Astrocyte (in vitro differentiated cells and primary cell): Measurements from ENCODE around the gene SLC4A8. TPM values are rescaled to one million over a fixed set of nuclear protein-coding genes. Genes with fewer than 3 reads are reported as not detected.

Source experiments
- DNase-seq: peaks from one replicate; pipeline ENCODE4 v3.0.0-alpha.2; 2010; ENCODE audit warnings: low read depth
- FAIRE-seq: peaks from 2 replicates; lab custom pipeline; 2011; peaks lifted over from hg19 to GRCh38; lab: Jason Lieb, UNC
- H2AFZ ChIP-seq: 2 replicates; pipeline ENCODE4 v1.6.0; 2012; ENCODE audit warnings: low read depth, low read length, inconsistent platforms
- H3K27ac ChIP-seq: 2 replicates; pipeline ENCODE4 v1.5.1; 2011; ENCODE audit warnings: low read depth, low read length, inconsistent platforms
- H3K27me3 ChIP-seq: 2 replicates; pipeline ENCODE4 v1.6.0; 2011; ENCODE audit warnings: low read length, inconsistent platforms; ENCODE audit not compliant: insufficient read depth
- H3K36me3 ChIP-seq: 2 replicates; pipeline ENCODE4 v1.5.1; 2011; ENCODE audit warnings: low read length, inconsistent platforms; ENCODE audit not compliant: insufficient read depth
- H3K4me1 ChIP-seq: 2 replicates; pipeline ENCODE4 v1.5.1; 2011; ENCODE audit warnings: low read length, inconsistent platforms; ENCODE audit not compliant: insufficient read depth
- H3K4me2 ChIP-seq: 2 replicates; pipeline ENCODE4 v1.6.0; 2012; ENCODE audit warnings: low read length, inconsistent platforms
- H3K4me3 ChIP-seq: 2 replicates; pipeline ENCODE4 v1.5.1; 2011; ENCODE audit warnings: low read depth, mild to moderate bottlenecking, low read length, inconsistent platforms; ENCODE audit not compliant: insufficient read depth
- H3K79me2 ChIP-seq: 2 replicates; pipeline ENCODE4 v1.6.0; 2012; ENCODE audit warnings: mild to moderate bottlenecking, low read length, inconsistent platforms; ENCODE audit not compliant: insufficient read depth
- H3K9ac ChIP-seq: 2 replicates; pipeline ENCODE4 v1.6.0; 2012; ENCODE audit warnings: mild to moderate bottlenecking, low read length, inconsistent platforms
- H3K9me3 ChIP-seq: 2 replicates; pipeline ENCODE4 v1.5.1; 2012; ENCODE audit warnings: low read depth, mild to moderate bottlenecking, low read length, inconsistent platforms; ENCODE audit not compliant: insufficient read depth
- H4K20me1 ChIP-seq: 2 replicates; pipeline ENCODE4 v1.6.0; 2012; ENCODE audit warnings: low read length, inconsistent platforms; ENCODE audit not compliant: insufficient read depth
- H3K27ac Mint-ChIP-seq: one replicate; pipeline ENCODE4 v1.8.0; 2021; ENCODE audit warnings: mild to moderate bottlenecking, mixed read lengths; ENCODE audit not compliant: unreplicated experiment
- H3K27me3 Mint-ChIP-seq: one replicate; pipeline ENCODE4 v1.8.0; 2021; ENCODE audit warnings: low read depth, mixed read lengths; ENCODE audit not compliant: unreplicated experiment
- H3K36me3 Mint-ChIP-seq: one replicate; pipeline ENCODE4 v1.8.0; 2021; ENCODE audit warnings: low read depth, mixed read lengths; ENCODE audit not compliant: unreplicated experiment
- H3K4me1 Mint-ChIP-seq: one replicate; pipeline ENCODE4 v1.8.0; 2021; ENCODE audit warnings: low read depth, mixed read lengths; ENCODE audit not compliant: unreplicated experiment
- H3K4me3 Mint-ChIP-seq: one replicate; pipeline ENCODE4 v1.8.0; 2021; ENCODE audit warnings: mild to moderate bottlenecking, moderate library complexity, mixed read lengths; ENCODE audit not compliant: unreplicated experiment
- H3K9me3 Mint-ChIP-seq: one replicate; pipeline ENCODE4 v1.8.0; 2021; ENCODE audit warnings: mild to moderate bottlenecking, mixed read lengths; ENCODE audit not compliant: unreplicated experiment
- EZH2 ChIP-seq: IDR thresholded peaks from 2 replicates; pipeline ENCODE4 v1.6.1; 2012; ENCODE audit warnings: mild to moderate bottlenecking, low read length, inconsistent platforms; ENCODE audit not compliant: insufficient read depth
- total RNA-seq: library from RNA; stranded (reverse); gene quantifications from 2 replicates; pipeline ENCODE4 v1.2.1, GENCODE V29; 2021
- TF ChIP-seq, protein P1 (sequence below): IDR thresholded peaks from 2 replicates; pipeline ENCODE4 v1.5.1; 2011; ENCODE audit warnings: low read depth, mild to moderate bottlenecking, inconsistent platforms, low read length, moderate library complexity; ENCODE audit not compliant: insufficient read depth

Gene SLC4A8
- total RNA-seq, 1 donor from 2014 or later, result 5.1 TPM

DNA sequence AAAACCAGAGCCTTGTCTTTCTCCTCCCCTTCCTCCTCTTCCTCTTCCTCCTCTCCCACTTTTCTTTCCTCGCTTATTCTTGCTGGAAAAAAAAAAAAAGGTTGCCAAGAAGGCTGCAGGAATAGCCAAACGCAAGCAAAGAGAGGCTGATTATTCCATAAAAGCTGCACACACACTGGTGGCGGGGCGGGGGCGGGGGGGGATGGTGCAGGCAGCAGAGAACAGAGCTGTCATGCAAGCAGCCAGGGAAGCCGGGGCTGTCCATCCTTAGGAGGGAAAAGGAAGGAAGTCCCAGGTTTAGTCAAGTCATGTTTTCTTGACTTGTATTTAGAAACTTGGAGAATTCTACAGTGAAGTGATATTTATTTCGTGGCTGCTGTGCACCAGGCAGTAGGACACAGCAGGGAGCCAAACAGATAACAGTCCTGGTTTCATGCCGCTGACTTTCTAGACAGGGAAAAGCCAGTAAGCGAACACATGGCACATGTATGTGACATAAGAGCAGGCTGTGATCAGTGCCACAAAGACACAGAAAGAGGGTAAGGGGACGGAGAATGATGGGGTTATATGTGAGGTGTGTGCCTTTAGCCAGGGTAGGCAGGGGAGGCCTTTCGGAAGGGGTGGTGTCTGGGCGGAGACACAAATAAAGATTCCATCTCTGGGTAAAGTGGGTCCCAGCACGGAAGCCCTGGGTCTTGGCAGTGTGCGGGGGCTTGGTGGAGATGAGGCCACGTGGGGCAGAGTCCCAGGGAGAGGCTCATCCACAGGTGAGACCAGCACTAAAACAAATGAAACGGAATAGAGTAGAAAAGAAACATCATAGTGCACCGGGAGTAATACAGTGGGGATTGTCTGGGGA, 109.8 kb downstream of the SLC4A8 start:
- H2AFZ ChIP-seq, result no peak overlapping the region
- FAIRE-seq, result no peak

DNA sequence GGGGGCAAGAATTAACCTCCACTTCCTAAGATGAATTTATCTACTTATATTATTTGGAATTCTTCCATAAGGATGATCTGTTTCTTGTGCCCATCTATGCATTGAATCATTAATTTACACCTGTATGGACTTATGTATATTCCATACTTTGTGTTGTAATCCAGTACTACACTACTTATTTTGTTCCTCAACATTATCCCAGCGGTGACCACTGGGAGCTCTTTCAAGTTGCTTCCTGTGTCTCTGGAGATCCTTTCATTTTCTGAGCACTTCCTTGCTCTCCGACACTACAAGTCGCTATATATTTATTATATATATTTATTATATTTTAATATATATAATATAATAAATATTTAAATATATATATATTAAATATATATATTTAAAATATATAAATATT, 111.5 kb downstream of the SLC4A8 start:
- Histone ChIP-seq H2AFZ (no peak overlapping the region), H3K36me3 (no peaks in the 10 kb centered on the region), H3K27ac (no peak overlapping the region), H3K4me2 (no peak overlapping the region), H3K9me3 (no peaks in the 10 kb centered on the region), H3K4me1 (peaks cover 3% of the 10 kb centered on the region), H3K79me2 (no peaks in the 10 kb centered on the region), H4K20me1 (no peaks in the 10 kb centered on the region), H3K27me3 (peaks cover 5% of the 10 kb centered on the region), H3K4me3 (no peak overlapping the region), H3K9ac (no peak overlapping the region)
- H3K4me3 Mint-ChIP-seq, result no peak overlapping the region
- no peak for DNase-seq
- no peak for TF ChIP-seq EZH2
- TF ChIP-seq, protein P1, sequence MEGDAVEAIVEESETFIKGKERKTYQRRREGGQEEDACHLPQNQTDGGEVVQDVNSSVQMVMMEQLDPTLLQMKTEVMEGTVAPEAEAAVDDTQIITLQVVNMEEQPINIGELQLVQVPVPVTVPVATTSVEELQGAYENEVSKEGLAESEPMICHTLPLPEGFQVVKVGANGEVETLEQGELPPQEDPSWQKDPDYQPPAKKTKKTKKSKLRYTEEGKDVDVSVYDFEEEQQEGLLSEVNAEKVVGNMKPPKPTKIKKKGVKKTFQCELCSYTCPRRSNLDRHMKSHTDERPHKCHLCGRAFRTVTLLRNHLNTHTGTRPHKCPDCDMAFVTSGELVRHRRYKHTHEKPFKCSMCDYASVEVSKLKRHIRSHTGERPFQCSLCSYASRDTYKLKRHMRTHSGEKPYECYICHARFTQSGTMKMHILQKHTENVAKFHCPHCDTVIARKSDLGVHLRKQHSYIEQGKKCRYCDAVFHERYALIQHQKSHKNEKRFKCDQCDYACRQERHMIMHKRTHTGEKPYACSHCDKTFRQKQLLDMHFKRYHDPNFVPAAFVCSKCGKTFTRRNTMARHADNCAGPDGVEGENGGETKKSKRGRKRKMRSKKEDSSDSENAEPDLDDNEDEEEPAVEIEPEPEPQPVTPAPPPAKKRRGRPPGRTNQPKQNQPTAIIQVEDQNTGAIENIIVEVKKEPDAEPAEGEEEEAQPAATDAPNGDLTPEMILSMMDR, result no peak
- no peaks in the 10 kb centered on the region for H3K4me1 Mint-ChIP-seq
- H3K36me3 Mint-ChIP-seq, result no peaks in the 10 kb centered on the region
- no peak overlapping the region for H3K27ac Mint-ChIP-seq
- H3K9me3 Mint-ChIP-seq, result no peaks in the 10 kb centered on the region
- H3K27me3 Mint-ChIP-seq, result peaks cover 22% of the 10 kb centered on the region
- no peak for FAIRE-seq

More for the DNA sequence above, 109.8 kb downstream of the SLC4A8 start:
- Histone ChIP-seq H3K27ac (no peak overlapping the region), H3K27me3 (peaks cover 4% of the 10 kb centered on the region), H3K4me2 (no peak overlapping the region), H3K9ac (no peak overlapping the region), H3K9me3 (no peaks in the 10 kb centered on the region), H3K79me2 (no peaks in the 10 kb centered on the region), H4K20me1 (no peaks in the 10 kb centered on the region), H3K4me3 (no peak overlapping the region), H3K4me1 (peaks cover 3% of the 10 kb centered on the region), H3K36me3 (no peaks in the 10 kb centered on the region)
- Mint-ChIP-seq H3K4me3 (no peak overlapping the region), H3K27me3 (peaks cover 26% of the 10 kb centered on the region), H3K27ac (no peak overlapping the region), H3K36me3 (no peaks in the 10 kb centered on the region), H3K9me3 (no peaks in the 10 kb centered on the region), H3K4me1 (no peaks in the 10 kb centered on the region)
- TF ChIP-seq EZH2, result no peak
- TF ChIP-seq, protein P1, result no peak
- DNase-seq, result no peak

DNA sequence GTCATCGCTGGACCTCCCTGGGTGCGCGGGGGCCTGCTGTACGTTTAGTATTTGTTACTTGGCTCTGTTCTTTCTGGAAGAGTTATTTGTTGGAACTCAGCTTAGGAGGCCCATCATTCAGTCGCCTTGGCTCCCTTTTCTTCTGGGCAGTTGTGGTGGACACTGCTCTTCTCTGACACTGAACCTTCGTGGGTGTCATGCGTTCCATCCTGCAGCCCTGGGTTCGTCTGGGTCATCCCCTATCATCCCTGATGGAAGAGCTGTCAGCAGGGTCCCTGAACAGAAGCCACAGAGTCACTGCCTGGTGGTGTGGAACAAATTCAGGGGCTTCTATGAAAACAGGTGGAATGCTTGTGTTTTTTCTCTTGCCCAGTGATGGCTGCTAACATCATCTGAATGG, 113.5 kb downstream of the SLC4A8 start:
- Mint-ChIP-seq H3K4me1 (no peaks in the 10 kb centered on the region), H3K9me3 (no peaks in the 10 kb centered on the region), H3K27me3 (peaks cover 15% of the 10 kb centered on the region), H3K36me3 (no peaks in the 10 kb centered on the region), H3K4me3 (no peak overlapping the region), H3K27ac (no peak overlapping the region)
- Histone ChIP-seq H3K9ac (no peak overlapping the region), H3K9me3 (no peaks in the 10 kb centered on the region), H3K27me3 (peaks cover 5% of the 10 kb centered on the region), H4K20me1 (no peaks in the 10 kb centered on the region), H3K4me3 (no peak overlapping the region), H2AFZ (no peak overlapping the region), H3K36me3 (no peaks in the 10 kb centered on the region), H3K4me1 (no peaks in the 10 kb centered on the region), H3K4me2 (no peak overlapping the region), H3K27ac (no peak overlapping the region), H3K79me2 (no peaks in the 10 kb centered on the region)
- no peak for TF ChIP-seq EZH2
- TF ChIP-seq, protein P1, result no peak
- FAIRE-seq (no peak), DNase-seq (no peak)
